Prostate gland (tissue), 2 donors: ENCODE measurements around the gene GAB3. TPM values are rescaled to one million over a fixed set of nuclear protein-coding genes. Genes with fewer than 3 reads are reported as not detected.

ENCODE experiments used
- DNase-seq: peaks from one replicate; pipeline ENCODE4 v3.0.0-alpha.2; 2019; ENCODE audit warnings: low spot score
- H3K27ac ChIP-seq, 2 donors: fragments of 200-600 bp; sonication (generic); 2 replicates each; pipeline ENCODE4 v1.5.1; 2017 to 2019
- H3K27me3 ChIP-seq: fragments of 200-600 bp; sonication (generic); replicated peaks from 2 replicates; pipeline ENCODE4 v1.5.1; 2019; ENCODE audit not compliant: insufficient read depth
- H3K36me3 ChIP-seq, 2 donors: fragments of 200-600 bp; sonication (generic); 1 replicate in 1 of 2; 2 replicates in 1 of 2; pipeline versions ENCODE4 v1.5.1 to v1.8.1; 2017 to 2019
- H3K4me1 ChIP-seq: fragments of 200-600 bp; sonication (generic); replicated peaks from 2 replicates; pipeline ENCODE4 v1.5.1; 2019
- H3K4me3 ChIP-seq, 2 donors: fragments of 200-600 bp; sonication (generic); 2 replicates each; pipeline ENCODE4 v1.5.1; 2017 to 2019
- H3K9me3 ChIP-seq: fragments of 200-600 bp; sonication (generic); 2 replicates; pipeline ENCODE4 v1.5.1; 2017
- CTCF ChIP-seq, 4 experiments: fragments of 200-600 bp in 2 of 4; fragments of 450-650 bp in 2 of 4; sonication (generic) in 2 of 4; IDR thresholded peaks; 1 replicate in 3 of 4; 2 replicates in 1 of 4; pipeline ENCODE4 v1.5.1; 2016 to 2019; ENCODE audit warnings: antibody characterized with exemption in 4 of 4, mild to moderate bottlenecking in 2 of 4, moderate library complexity in 2 of 4
- POLR2A ChIP-seq: fragments of 450-650 bp; IDR thresholded peaks from one replicate; pipeline ENCODE4 v1.6.1; 2016; ENCODE audit warnings: antibody characterized with exemption, mild to moderate bottlenecking
- POLR2AphosphoS5 ChIP-seq: sonication (generic); formaldehyde crosslinking; IDR thresholded peaks from one replicate; pipeline ENCODE4 v1.6.1; 2017; ENCODE audit warnings: antibody characterized with exemption
- WGBS: methylation state at CpG from one replicate; pipeline ENCODE4 v1.1.5; 2018; 5-methylcytosine and 5-hydroxymethylcytosine counted together
- intact Hi-C: fragments of 100-400 bp; cut with DNase I; formaldehyde crosslinking; loops from one replicate; pipeline ENCODE4 v1.14.2; 2022
- total RNA-seq, 2 donors: library from RNA; depleted of rRNA; stranded (reverse); fragments of >200 nt; gene quantifications; one replicate each; pipeline ENCODE4 v1.1.0, GENCODE V29; 2016

Gene GAB3
- total RNA-seq, 2 donors from 2014 or later = 1.5 to 12.8 TPM

- DNase-seq = no peak
- intact Hi-C loops = no loop called here
- no peaks in the 10 kb centered on the region for H3K4me1 ChIP-seq
- H3K9me3 ChIP-seq = no peaks in the 10 kb centered on the region
- TF ChIP-seq POLR2A (no peak), POLR2AphosphoS5 (no peak), CTCF (IDR thresholded peaks at IDR 0.05) (no peak)
- no peak overlapping the region for H3K27ac ChIP-seq
- H3K36me3 ChIP-seq = no peaks in the 10 kb centered on the region
- no peaks in the 10 kb centered on the region for H3K27me3 ChIP-seq
- no peak overlapping the region for H3K4me3 ChIP-seq
- WGBS = 93% methylated on average over 15 of the region's 15 CpGs
Observed at GRCh38 chrX:154657226-154657805, 93.6 kb downstream of the GAB3 start.

- DNase-seq = no peak
- no peaks in the 10 kb centered on the region for H3K9me3 ChIP-seq
- H3K4me3 ChIP-seq = no peak overlapping the region
- 82% methylated on average over 9 of the region's 11 CpGs for WGBS
- H3K4me1 ChIP-seq = no peaks in the 10 kb centered on the region
- H3K27ac ChIP-seq = no peak overlapping the region
- intact Hi-C loops = no loop called here
- TF ChIP-seq POLR2A = no peak
- no peak for TF ChIP-seq POLR2AphosphoS5
- no peak for TF ChIP-seq CTCF (IDR thresholded peaks at IDR 0.05)
- H3K27me3 ChIP-seq = no peaks in the 10 kb centered on the region
- no peaks in the 10 kb centered on the region for H3K36me3 ChIP-seq
Observed at GRCh38 chrX:154655786-154656185, 95.1 kb downstream of the GAB3 start.

GRCh38 chrX:154655346-154655745 lies 95.5 kb downstream of the GAB3 start:
- TF ChIP-seq POLR2AphosphoS5 (no peak), POLR2A (no peak), CTCF (IDR thresholded peaks at IDR 0.05) (no peak)
- no peaks in the 10 kb centered on the region for H3K9me3 ChIP-seq
- intact Hi-C loops = no loop called here

GRCh38 chrX:154654925-154655324 lies 96.0 kb downstream of the GAB3 start:
- whole genome bisulfite sequencing = 95% methylated on average over 15 of the region's 15 CpGs
- intact Hi-C loops = no loop called here

More at GRCh38 chrX:154655346-154655745, 95.5 kb downstream of the GAB3 start:
- WGBS = 67% methylated on average over 1 of the region's 6 CpGs
- Histone ChIP-seq H3K27ac (no peak overlapping the region), H3K36me3 (no peaks in the 10 kb centered on the region), H3K27me3 (no peaks in the 10 kb centered on the region), H3K4me1 (no peaks in the 10 kb centered on the region), H3K4me3 (no peak overlapping the region)
- DNase-seq = no peak

More at GRCh38 chrX:154654925-154655324, 96.0 kb downstream of the GAB3 start:
- H3K9me3 ChIP-seq = no peaks in the 10 kb centered on the region
- H3K27ac ChIP-seq = no peak overlapping the region
- DNase-seq = no peak
- TF ChIP-seq CTCF (IDR thresholded peaks at IDR 0.05) (no peak), POLR2AphosphoS5 (no peak), POLR2A (no peak)
- H3K27me3 ChIP-seq = no peaks in the 10 kb centered on the region
- H3K36me3 ChIP-seq = no peaks in the 10 kb centered on the region
- no peaks in the 10 kb centered on the region for H3K4me1 ChIP-seq
- no peak overlapping the region for H3K4me3 ChIP-seq
